ENCODE results near the gene SOWAHB.

Gene SOWAHB

GRCh38 chr4:76897536-76898384 is at the start of gene SOWAHB:
TSS of gene SOWAHB (minus strand) at chr4:76898144. CDS start at chr4:76897849, 295 bp downstream.
- DNase-seq (ENCODE audit: low read depth), result no peak

GRCh38 chr4:76947369-76947768 is 49.4 kb upstream of the SOWAHB start:
- DNase-seq (ENCODE audit: low read depth), result peak; percentile 54

- DNase-seq (ENCODE audit: low read depth), result no peak
These were observed 45.8 kb upstream of the SOWAHB start for GRCh38 chr4:76943790-76944189.

GRCh38 chr4:76943129-76943620 is 45.2 kb upstream of the SOWAHB start:
- DNase-seq (ENCODE audit: low read depth), result peak; percentile 86

- DNase-seq (ENCODE audit: low read depth), result no peak
These were observed 41.2 kb upstream of the SOWAHB start for GRCh38 chr4:76939184-76939583.

- DNase-seq (ENCODE audit: low read depth), result no peak
These were observed 33.8 kb upstream of the SOWAHB start for GRCh38 chr4:76931576-76932276.

GRCh38 chr4:76931087-76931486 is 33.1 kb upstream of the SOWAHB start:
- DNase-seq (ENCODE audit: low read depth), result no peak

GRCh38 chr4:76930685-76931084 is 32.7 kb upstream of the SOWAHB start:
- no peak for DNase-seq (ENCODE audit: low read depth)

- no peak for DNase-seq (ENCODE audit: low read depth)
These were observed 28.9 kb upstream of the SOWAHB start for GRCh38 chr4:76926841-76927240.

GRCh38 chr4:76923619-76924357 is 25.8 kb upstream of the SOWAHB start:
- no peak for DNase-seq (ENCODE audit: low read depth)

- DNase-seq (ENCODE audit: low read depth), result no peak
These were observed 22.8 kb upstream of the SOWAHB start for GRCh38 chr4:76920715-76921114.

- DNase-seq (ENCODE audit: low read depth), result no peak
These were observed 11.8 kb upstream of the SOWAHB start for GRCh38 chr4:76909711-76910110.

GRCh38 chr4:76905521-76905920 is 7.6 kb upstream of the SOWAHB start:
- peak; percentile 86 for DNase-seq (ENCODE audit: low read depth)

- DNase-seq (ENCODE audit: low read depth), result no peak
These were observed 6.8 kb upstream of the SOWAHB start for GRCh38 chr4:76904646-76905190.

GRCh38 chr4:76902233-76902890 is 4.4 kb upstream of the SOWAHB start:
- DNase-seq (ENCODE audit: low read depth), result no peak

- no peak for DNase-seq (ENCODE audit: low read depth)
These were observed 1.2 kb upstream of the SOWAHB start for GRCh38 chr4:76898949-76899645.

- DNase-seq (ENCODE audit: low read depth), result no peak
These were observed 395 bp upstream of the SOWAHB start for GRCh38 chr4:76898385-76898692.

- peak; percentile 13 for DNase-seq (ENCODE audit: low read depth)
These were observed 1.1 kb downstream of the SOWAHB start for GRCh38 chr4:76896614-76897535.

GRCh38 chr4:76896048-76896447 is 1.9 kb downstream of the SOWAHB start:
- no peak for DNase-seq (ENCODE audit: low read depth)

- DNase-seq (ENCODE audit: low read depth), result no peak
These were observed 2.3 kb downstream of the SOWAHB start for GRCh38 chr4:76895619-76896018.

All from amniotic epithelial cell (primary cell).